Panc1 (cell line): Measurements from ENCODE around the gene ABL1.

Source experiments
- POLR2AphosphoS5 ChIP-seq: IDR thresholded peaks from 2 replicates; pipeline ENCODE4 v1.6.1; 2012; ENCODE audit warnings: mild to moderate bottlenecking, low read depth, low read length, moderate library complexity
- SIN3A ChIP-seq: IDR thresholded peaks from 2 replicates; pipeline ENCODE4 v1.6.1; 2012; ENCODE audit warnings: low read depth, mild to moderate bottlenecking, low read length, moderate library complexity, borderline replicate concordance; ENCODE audit not compliant: insufficient read depth
- TCF7L2 ChIP-seq: IDR thresholded peaks from 2 replicates; pipeline ENCODE4 v1.6.1; 2011; ENCODE audit warnings: mild to moderate bottlenecking, low read depth, low read length, inconsistent platforms
- TF ChIP-seq, protein P1 (sequence below): fragments of 450-650 bp; IDR thresholded peaks from 2 replicates; pipeline ENCODE4 v1.5.1; 2017; ENCODE audit warnings: mild to moderate bottlenecking
- TF ChIP-seq, protein P2 (sequence below), 2 experiments: IDR thresholded peaks; 2 replicates each; pipeline ENCODE4 v1.6.1; 2011 to 2012; ENCODE audit warnings: low read depth in 2 of 2, control low read depth in 1 of 2, low read length in 1 of 2, mild to moderate bottlenecking in 1 of 2, moderate library complexity in 1 of 2; ENCODE audit not compliant: insufficient read depth in 1 of 2

DNA sequence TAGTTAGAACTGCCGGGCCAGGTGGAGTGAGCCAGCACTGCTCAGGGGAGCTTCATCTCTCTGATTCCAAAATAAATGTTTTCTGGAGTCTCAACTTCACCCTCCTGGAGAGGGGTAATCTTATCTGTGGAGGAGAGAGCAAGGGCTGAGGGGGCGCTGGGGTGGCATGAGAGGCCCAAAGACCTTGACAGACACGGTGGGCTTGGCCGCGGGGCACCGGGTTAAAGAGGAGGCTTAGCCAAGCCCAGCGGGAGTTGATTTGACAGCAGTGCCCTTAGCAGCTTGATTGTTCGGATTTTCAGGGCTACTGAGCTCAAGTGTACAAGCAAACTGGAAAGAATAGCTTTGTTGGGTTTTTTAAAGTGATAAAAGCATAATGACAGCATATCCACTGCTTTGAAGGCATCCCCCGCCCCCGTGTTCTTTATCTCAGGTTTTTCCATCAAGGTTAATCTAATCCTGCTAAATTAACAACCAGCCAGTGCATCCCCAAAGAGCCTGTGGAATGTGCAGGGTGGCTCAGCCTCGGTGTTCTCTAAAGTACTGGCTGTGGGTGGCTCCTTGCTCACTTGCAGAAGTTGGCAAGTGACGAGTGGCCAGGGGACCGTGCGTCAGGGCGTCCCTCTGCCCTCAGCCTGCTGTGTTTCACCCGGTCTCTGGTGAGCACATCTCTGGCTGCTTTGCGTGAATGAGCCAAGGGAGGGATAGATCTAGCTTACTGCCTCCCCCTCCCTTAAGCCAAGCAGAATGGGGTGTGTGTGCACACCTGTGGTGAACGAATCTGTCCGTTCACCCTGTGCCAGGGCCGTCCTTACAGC, 56.0 kb downstream of the ABL1 start:
- no peak for TF ChIP-seq POLR2AphosphoS5
- TF ChIP-seq, protein P1, sequence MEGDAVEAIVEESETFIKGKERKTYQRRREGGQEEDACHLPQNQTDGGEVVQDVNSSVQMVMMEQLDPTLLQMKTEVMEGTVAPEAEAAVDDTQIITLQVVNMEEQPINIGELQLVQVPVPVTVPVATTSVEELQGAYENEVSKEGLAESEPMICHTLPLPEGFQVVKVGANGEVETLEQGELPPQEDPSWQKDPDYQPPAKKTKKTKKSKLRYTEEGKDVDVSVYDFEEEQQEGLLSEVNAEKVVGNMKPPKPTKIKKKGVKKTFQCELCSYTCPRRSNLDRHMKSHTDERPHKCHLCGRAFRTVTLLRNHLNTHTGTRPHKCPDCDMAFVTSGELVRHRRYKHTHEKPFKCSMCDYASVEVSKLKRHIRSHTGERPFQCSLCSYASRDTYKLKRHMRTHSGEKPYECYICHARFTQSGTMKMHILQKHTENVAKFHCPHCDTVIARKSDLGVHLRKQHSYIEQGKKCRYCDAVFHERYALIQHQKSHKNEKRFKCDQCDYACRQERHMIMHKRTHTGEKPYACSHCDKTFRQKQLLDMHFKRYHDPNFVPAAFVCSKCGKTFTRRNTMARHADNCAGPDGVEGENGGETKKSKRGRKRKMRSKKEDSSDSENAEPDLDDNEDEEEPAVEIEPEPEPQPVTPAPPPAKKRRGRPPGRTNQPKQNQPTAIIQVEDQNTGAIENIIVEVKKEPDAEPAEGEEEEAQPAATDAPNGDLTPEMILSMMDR = no peak
- TF ChIP-seq, protein P2, sequence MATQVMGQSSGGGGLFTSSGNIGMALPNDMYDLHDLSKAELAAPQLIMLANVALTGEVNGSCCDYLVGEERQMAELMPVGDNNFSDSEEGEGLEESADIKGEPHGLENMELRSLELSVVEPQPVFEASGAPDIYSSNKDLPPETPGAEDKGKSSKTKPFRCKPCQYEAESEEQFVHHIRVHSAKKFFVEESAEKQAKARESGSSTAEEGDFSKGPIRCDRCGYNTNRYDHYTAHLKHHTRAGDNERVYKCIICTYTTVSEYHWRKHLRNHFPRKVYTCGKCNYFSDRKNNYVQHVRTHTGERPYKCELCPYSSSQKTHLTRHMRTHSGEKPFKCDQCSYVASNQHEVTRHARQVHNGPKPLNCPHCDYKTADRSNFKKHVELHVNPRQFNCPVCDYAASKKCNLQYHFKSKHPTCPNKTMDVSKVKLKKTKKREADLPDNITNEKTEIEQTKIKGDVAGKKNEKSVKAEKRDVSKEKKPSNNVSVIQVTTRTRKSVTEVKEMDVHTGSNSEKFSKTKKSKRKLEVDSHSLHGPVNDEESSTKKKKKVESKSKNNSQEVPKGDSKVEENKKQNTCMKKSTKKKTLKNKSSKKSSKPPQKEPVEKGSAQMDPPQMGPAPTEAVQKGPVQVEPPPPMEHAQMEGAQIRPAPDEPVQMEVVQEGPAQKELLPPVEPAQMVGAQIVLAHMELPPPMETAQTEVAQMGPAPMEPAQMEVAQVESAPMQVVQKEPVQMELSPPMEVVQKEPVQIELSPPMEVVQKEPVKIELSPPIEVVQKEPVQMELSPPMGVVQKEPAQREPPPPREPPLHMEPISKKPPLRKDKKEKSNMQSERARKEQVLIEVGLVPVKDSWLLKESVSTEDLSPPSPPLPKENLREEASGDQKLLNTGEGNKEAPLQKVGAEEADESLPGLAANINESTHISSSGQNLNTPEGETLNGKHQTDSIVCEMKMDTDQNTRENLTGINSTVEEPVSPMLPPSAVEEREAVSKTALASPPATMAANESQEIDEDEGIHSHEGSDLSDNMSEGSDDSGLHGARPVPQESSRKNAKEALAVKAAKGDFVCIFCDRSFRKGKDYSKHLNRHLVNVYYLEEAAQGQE (IDR thresholded peaks at IDR 0.05; ENCODE audit: insufficient read depth in 1 of 2, low read depth in 2 of 2, low read length in 1 of 2) = no peak
- no peak for TF ChIP-seq TCF7L2
- TF ChIP-seq SIN3A = no peak
